GM23338 (cell line): ENCODE results near the gene TXN. TPM values are rescaled to one million over a fixed set of nuclear protein-coding genes. Genes with fewer than 3 reads are reported as not detected.

Experiments used
- ATAC-seq: fragments of 200-7000 bp; cut with Tn5 transposase; 3 replicates; pipeline ENCODE4 v1.9.1; 2020
- DNase-seq: peaks from one replicate; pipeline ENCODE4 v3.0.0-alpha.2; 2015; ENCODE audit warnings: low spot score
- H2AFZ ChIP-seq: fragments of 200-600 bp; sonication (generic); 2 replicates; pipeline ENCODE4 v1.8.0; 2016; ENCODE audit warnings: antibody characterized with exemption, mild to moderate bottlenecking, moderate library complexity
- H3F3A ChIP-seq: fragments of 200-600 bp; sonication (generic); replicated peaks from 2 replicates; pipeline ENCODE4 v1.8.0; 2017; ENCODE audit warnings: antibody characterized with exemption, mixed run types, low read depth
- H3K27ac ChIP-seq: fragments of 200-600 bp; sonication (generic); 2 replicates; pipeline ENCODE4 v1.6.1; 2016; ENCODE audit warnings: low read depth
- H3K27me3 ChIP-seq: fragments of 200-600 bp; sonication (generic); 2 replicates; pipeline ENCODE4 v1.8.0; 2016; ENCODE audit warnings: mild to moderate bottlenecking, mixed run types, moderate library complexity; ENCODE audit not compliant: insufficient read depth
- H3K36me3 ChIP-seq: fragments of 200-600 bp; sonication (generic); 2 replicates; pipeline ENCODE4 v1.8.0; 2016; ENCODE audit warnings: mild to moderate bottlenecking; ENCODE audit not compliant: insufficient read depth
- H3K4me1 ChIP-seq: fragments of 200-600 bp; sonication (generic); 2 replicates; pipeline ENCODE4 v1.8.0; 2016; ENCODE audit warnings: mild to moderate bottlenecking, moderate library complexity; ENCODE audit not compliant: insufficient read depth
- H3K4me2 ChIP-seq: fragments of 200-600 bp; sonication (generic); 2 replicates; pipeline ENCODE4 v1.7.1; 2017; ENCODE audit warnings: mixed run types
- H3K4me3 ChIP-seq: fragments of 200-600 bp; sonication (generic); 2 replicates; pipeline ENCODE4 v1.6.1; 2016; ENCODE audit warnings: mixed run types
- H3K79me2 ChIP-seq: fragments of 200-600 bp; sonication (generic); replicated peaks from 2 replicates; pipeline ENCODE4 v1.8.0; 2017; ENCODE audit warnings: mild to moderate bottlenecking; ENCODE audit not compliant: insufficient read depth
- H3K9me2 ChIP-seq: fragments of 200-600 bp; sonication (generic); 2 replicates; pipeline ENCODE4 v1.8.0; 2017; ENCODE audit not compliant: insufficient read depth
- H4K20me1 ChIP-seq: fragments of 200-600 bp; sonication (generic); replicated peaks from 2 replicates; pipeline ENCODE4 v1.8.0; 2017; ENCODE audit warnings: mild to moderate bottlenecking; ENCODE audit not compliant: insufficient read depth
- H3K27ac Mint-ChIP-seq: 2 replicates; pipeline ENCODE4 v1.8.0; 2020; ENCODE audit warnings: inconsistent platforms, mild to moderate bottlenecking, moderate library complexity, mixed read lengths
- H3K27me3 Mint-ChIP-seq: 3 replicates; pipeline ENCODE4 v1.8.0; 2022; ENCODE audit warnings: low read depth, mild to moderate bottlenecking, moderate library complexity, mixed read lengths, inconsistent platforms; ENCODE audit not compliant: insufficient read depth, poor library complexity
- H3K36me3 Mint-ChIP-seq: 3 replicates; pipeline ENCODE4 v1.8.0; 2021; ENCODE audit warnings: low read depth, mild to moderate bottlenecking, inconsistent platforms, moderate library complexity, mixed read lengths
- H3K4me1 Mint-ChIP-seq: 3 replicates; pipeline ENCODE4 v1.8.0; 2020; ENCODE audit warnings: mild to moderate bottlenecking, inconsistent platforms, mixed read lengths
- H3K4me3 Mint-ChIP-seq: 3 replicates; pipeline ENCODE4 v1.8.0; 2021; ENCODE audit warnings: moderate library complexity, mild to moderate bottlenecking, inconsistent platforms, mixed read lengths
- H3K9me3 Mint-ChIP-seq: 3 replicates; pipeline ENCODE4 v1.8.0; 2020; ENCODE audit warnings: moderate library complexity, mild to moderate bottlenecking, inconsistent platforms, mixed read lengths
- CREB1 ChIP-seq: fragments of 250-450 bp; sonication (Bioruptor Pico); IDR thresholded peaks from 2 replicates; pipeline ENCODE4 v1.5.0; 2020; ENCODE audit warnings: low read depth, mild to moderate bottlenecking, moderate library complexity
- EZH2phosphoT487 ChIP-seq: fragments of 200-600 bp; sonication (generic); IDR thresholded peaks from one replicate; pipeline ENCODE4 v1.8.1; 2018; ENCODE audit warnings: antibody characterized with exemption; ENCODE audit not compliant: unreplicated experiment
- JUNB ChIP-seq: IDR thresholded peaks from one replicate; pipeline ENCODE4 v1.6.1; 2016; ENCODE audit warnings: antibody characterized with exemption; ENCODE audit not compliant: unreplicated experiment
- POLR2AphosphoS5 ChIP-seq: IDR thresholded peaks from 2 replicates; pipeline ENCODE4 v1.6.1; 2016; ENCODE audit warnings: antibody characterized with exemption, low read depth
- ZNF331 ChIP-seq: fragments of 250-450 bp; sonication (Bioruptor Pico); IDR thresholded peaks from 2 replicates; pipeline ENCODE4 v1.5.0; 2020; ENCODE audit warnings: low read depth, mild to moderate bottlenecking, moderate library complexity
- long read RNA-seq: library from polyadenylated mRNA; unstranded; transcript quantifications from one replicate; pipeline ENCODE4 v2.0.0, GENCODE V29; 2020; ENCODE audit not compliant: unreplicated experiment
- polyA plus RNA-seq: library from polyadenylated mRNA; unstranded; fragments of >200 nt; fragmentation: Nextera tagmentation; extraction: Ambion mirVana; gene quantifications from 2 replicates; pipeline ENCODE4 v1.2.1, GENCODE V29; 2016
- total RNA-seq: library from RNA; depleted of rRNA; stranded (reverse); fragments of >200 nt; shearing (Covaris generic); gene quantifications from 2 replicates; pipeline ENCODE4 v1.2.3, GENCODE V29; 2014; rRNA removed
- TF ChIP-seq, protein P1 (sequence below): IDR thresholded peaks from 2 replicates; pipeline ENCODE4 v1.6.1; 2016; ENCODE audit warnings: antibody characterized with exemption
- TF ChIP-seq, protein P2 (sequence below): fragments of 250-450 bp; sonication (Bioruptor Pico); IDR thresholded peaks from 2 replicates; pipeline ENCODE4 v1.5.0; 2020; ENCODE audit warnings: mild to moderate bottlenecking, moderate library complexity

TXN gene
- 173 and 177 TPM in 2 replicates for total RNA-seq
- polyA plus RNA-seq: 1,031 and 1,034 TPM in 2 replicates
- long read RNA-seq, transcript TXN-202 (5 exons, 869 nt): major isoform, 277 of 284 reads
- long read RNA-seq, partial matches to known transcripts: 0 of 284 reads
- long read RNA-seq, other reads (novel, unspliced or antisense): 7 of 284 reads

DNA sequence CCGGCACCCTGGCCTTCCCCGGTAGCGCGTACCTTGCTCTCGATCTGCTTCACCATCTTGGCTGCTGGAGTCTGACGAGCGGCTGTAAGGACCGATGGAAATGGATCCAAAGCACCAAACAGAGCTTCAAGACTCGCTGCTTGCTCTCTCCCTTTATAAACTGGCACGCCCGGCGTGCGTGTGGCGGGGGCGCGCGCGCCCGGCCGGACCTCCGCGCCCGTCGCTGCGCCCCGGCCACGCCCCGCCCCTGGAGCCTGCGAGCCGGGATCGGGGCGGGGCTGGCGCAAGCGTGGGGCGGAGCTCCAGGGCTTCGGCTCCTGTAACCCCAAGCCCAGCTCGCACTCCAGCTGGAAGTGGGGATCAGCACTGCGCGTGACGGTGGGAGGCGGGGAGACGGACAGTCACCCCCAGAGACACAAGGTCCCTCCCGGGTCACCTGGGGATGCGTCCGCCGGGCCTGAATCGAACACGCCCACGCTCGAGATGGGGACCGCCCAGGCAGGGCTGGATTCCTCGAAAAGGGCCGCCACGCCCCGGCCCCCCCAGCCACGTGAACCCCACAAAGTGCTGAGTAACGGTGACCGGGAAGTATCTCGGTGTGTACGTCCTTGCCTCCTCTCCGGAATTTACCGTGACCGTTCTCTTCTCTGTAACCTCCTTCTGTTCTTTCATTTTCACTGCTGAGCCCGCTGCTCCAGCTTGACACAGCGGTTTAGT is at the start of gene TXN:
Gene TXN (minus strand): TSS at position 128 of the 717 bp plus-strand sequence. CDS start 72 bp downstream, at position 56.
- Histone ChIP-seq H3K36me3 (no peaks in the 10 kb centered on the region), H3K4me3 (peak within 1 kb of the TSS; percentile 91), H3K79me2 (peaks cover 53% of the 10 kb centered on the region), H3K4me1 (peaks cover 27% of the 10 kb centered on the region), H4K20me1 (peaks cover 20% of the 10 kb centered on the region), H3K27me3 (no peaks in the 10 kb centered on the region), H3F3A (peaks cover 9% of the 10 kb centered on the region; the same call in 1 of the 2 replicates), H3K27ac (peak within 1 kb of the TSS; percentile 68; the same call in 1 of the 2 replicates), H3K9me2 (no peaks in the 10 kb centered on the region), H2AFZ (peak within 1 kb of the TSS; percentile 94), H3K4me2 (peak within 1 kb of the TSS; percentile 85)
- ATAC-seq: peak; percentile 72
- Mint-ChIP-seq H3K27ac (peak within 1 kb of the TSS; percentile 99), H3K4me3 (peak within 1 kb of the TSS; percentile 98), H3K27me3 (peaks cover 19% of the 10 kb centered on the region), H3K4me1 (peaks cover 44% of the 10 kb centered on the region), H3K9me3 (peaks cover 2% of the 10 kb centered on the region; the same call in 1 of the 3 replicates), H3K36me3 (peaks cover 3% of the 10 kb centered on the region)
- peak; percentile 84 for TF ChIP-seq POLR2AphosphoS5
- TF ChIP-seq, protein P1, sequence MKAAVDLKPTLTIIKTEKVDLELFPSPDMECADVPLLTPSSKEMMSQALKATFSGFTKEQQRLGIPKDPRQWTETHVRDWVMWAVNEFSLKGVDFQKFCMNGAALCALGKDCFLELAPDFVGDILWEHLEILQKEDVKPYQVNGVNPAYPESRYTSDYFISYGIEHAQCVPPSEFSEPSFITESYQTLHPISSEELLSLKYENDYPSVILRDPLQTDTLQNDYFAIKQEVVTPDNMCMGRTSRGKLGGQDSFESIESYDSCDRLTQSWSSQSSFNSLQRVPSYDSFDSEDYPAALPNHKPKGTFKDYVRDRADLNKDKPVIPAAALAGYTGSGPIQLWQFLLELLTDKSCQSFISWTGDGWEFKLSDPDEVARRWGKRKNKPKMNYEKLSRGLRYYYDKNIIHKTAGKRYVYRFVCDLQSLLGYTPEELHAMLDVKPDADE: no peak
- peak; percentile 89 for DNase-seq

DNA sequence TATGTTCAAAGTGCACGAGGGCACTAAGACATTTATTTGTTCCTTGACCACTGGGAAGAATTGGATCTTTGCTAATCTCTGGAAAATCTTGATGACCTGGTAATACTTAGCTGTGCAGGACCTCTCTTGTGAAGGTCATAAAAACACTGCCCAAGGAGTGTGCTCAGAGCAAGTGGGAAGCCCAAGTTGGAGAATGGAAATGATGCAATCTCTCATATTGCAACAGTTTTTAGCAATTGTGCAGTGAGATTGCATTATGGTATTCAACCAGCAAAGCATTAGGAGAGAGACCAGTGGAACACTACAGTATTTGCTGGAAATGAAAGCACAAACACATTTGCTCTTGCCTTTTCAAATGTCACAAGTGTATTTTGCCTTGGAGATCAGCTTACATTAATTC is 46.8 kb upstream of the TXN start:
- H3K27me3 ChIP-seq: no peaks in the 10 kb centered on the region
- peaks cover 8% of the 10 kb centered on the region; the same call in 1 of the 2 replicates for H3K9me2 ChIP-seq
- Mint-ChIP-seq H3K27me3 (no peaks in the 10 kb centered on the region), H3K27ac (no peak overlapping the region), H3K4me1 (peaks cover 11% of the 10 kb centered on the region), H3K9me3 (no peaks in the 10 kb centered on the region), H3K36me3 (no peaks in the 10 kb centered on the region), H3K4me3 (no peak overlapping the region)
- ATAC-seq (no peak), DNase-seq (no peak)
- H4K20me1 ChIP-seq: no peaks in the 10 kb centered on the region
- H3K4me3 ChIP-seq: no peak overlapping the region
- H3K36me3 ChIP-seq: no peaks in the 10 kb centered on the region
- H3K79me2 ChIP-seq: no peaks in the 10 kb centered on the region
- no peak for TF ChIP-seq POLR2AphosphoS5
- H2AFZ ChIP-seq: no peak overlapping the region
- H3K27ac ChIP-seq: no peak overlapping the region
- H3K4me2 ChIP-seq: no peak overlapping the region
- peaks cover 8% of the 10 kb centered on the region; the same call in 1 of the 2 replicates for H3K4me1 ChIP-seq
- H3F3A ChIP-seq: no peaks in the 10 kb centered on the region

DNA sequence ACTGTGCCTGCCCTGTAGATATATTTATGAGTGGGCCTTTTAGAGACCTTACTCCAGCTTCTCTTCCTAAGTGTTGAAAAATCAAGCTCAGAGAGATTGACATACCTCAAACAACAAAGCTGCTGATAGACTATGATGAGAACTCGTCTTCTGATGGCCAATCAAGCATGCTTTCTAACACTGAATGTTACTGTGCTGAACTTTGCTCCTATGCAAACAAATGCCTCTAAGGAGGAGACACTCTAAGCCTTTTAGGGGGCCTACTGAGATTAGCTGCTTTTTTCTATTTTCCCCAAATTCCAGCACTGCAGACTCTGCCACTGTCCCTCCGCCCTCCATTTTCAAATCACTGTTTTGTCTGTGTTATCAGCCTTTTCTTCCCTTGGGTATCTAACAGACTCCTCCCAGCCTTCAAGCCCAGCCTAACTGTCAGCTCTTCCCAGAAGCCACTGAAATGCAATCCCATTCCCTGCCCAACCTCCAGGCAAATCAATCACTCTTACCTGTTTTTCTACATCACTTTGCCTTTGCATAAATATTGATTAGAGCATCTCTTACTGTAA is 41.8 kb upstream of the TXN start:
- Mint-ChIP-seq H3K36me3 (no peaks in the 10 kb centered on the region), H3K4me3 (no peak overlapping the region), H3K4me1 (no peaks in the 10 kb centered on the region), H3K27me3 (no peaks in the 10 kb centered on the region), H3K27ac (no peak overlapping the region), H3K9me3 (no peaks in the 10 kb centered on the region; the same call in 2 of the 3 replicates)
- Histone ChIP-seq H3K36me3 (no peaks in the 10 kb centered on the region), H3K27me3 (no peaks in the 10 kb centered on the region), H3K4me3 (no peak overlapping the region), H3K4me2 (no peak overlapping the region), H3F3A (no peaks in the 10 kb centered on the region), H3K9me2 (no peaks in the 10 kb centered on the region), H3K79me2 (no peaks in the 10 kb centered on the region), H3K4me1 (no peaks in the 10 kb centered on the region), H4K20me1 (no peaks in the 10 kb centered on the region), H3K27ac (no peak overlapping the region), H2AFZ (0 out of 2 replicates have a peak overlapping the region, but pooled peaks have one; percentile 38)
- ATAC-seq (no peak), DNase-seq (no peak)
- no peak for TF ChIP-seq POLR2AphosphoS5
- TF ChIP-seq CREB1: no peak
- TF ChIP-seq ZNF331 (CRISPR knock-in tag): no peak
- TF ChIP-seq, protein P2, sequence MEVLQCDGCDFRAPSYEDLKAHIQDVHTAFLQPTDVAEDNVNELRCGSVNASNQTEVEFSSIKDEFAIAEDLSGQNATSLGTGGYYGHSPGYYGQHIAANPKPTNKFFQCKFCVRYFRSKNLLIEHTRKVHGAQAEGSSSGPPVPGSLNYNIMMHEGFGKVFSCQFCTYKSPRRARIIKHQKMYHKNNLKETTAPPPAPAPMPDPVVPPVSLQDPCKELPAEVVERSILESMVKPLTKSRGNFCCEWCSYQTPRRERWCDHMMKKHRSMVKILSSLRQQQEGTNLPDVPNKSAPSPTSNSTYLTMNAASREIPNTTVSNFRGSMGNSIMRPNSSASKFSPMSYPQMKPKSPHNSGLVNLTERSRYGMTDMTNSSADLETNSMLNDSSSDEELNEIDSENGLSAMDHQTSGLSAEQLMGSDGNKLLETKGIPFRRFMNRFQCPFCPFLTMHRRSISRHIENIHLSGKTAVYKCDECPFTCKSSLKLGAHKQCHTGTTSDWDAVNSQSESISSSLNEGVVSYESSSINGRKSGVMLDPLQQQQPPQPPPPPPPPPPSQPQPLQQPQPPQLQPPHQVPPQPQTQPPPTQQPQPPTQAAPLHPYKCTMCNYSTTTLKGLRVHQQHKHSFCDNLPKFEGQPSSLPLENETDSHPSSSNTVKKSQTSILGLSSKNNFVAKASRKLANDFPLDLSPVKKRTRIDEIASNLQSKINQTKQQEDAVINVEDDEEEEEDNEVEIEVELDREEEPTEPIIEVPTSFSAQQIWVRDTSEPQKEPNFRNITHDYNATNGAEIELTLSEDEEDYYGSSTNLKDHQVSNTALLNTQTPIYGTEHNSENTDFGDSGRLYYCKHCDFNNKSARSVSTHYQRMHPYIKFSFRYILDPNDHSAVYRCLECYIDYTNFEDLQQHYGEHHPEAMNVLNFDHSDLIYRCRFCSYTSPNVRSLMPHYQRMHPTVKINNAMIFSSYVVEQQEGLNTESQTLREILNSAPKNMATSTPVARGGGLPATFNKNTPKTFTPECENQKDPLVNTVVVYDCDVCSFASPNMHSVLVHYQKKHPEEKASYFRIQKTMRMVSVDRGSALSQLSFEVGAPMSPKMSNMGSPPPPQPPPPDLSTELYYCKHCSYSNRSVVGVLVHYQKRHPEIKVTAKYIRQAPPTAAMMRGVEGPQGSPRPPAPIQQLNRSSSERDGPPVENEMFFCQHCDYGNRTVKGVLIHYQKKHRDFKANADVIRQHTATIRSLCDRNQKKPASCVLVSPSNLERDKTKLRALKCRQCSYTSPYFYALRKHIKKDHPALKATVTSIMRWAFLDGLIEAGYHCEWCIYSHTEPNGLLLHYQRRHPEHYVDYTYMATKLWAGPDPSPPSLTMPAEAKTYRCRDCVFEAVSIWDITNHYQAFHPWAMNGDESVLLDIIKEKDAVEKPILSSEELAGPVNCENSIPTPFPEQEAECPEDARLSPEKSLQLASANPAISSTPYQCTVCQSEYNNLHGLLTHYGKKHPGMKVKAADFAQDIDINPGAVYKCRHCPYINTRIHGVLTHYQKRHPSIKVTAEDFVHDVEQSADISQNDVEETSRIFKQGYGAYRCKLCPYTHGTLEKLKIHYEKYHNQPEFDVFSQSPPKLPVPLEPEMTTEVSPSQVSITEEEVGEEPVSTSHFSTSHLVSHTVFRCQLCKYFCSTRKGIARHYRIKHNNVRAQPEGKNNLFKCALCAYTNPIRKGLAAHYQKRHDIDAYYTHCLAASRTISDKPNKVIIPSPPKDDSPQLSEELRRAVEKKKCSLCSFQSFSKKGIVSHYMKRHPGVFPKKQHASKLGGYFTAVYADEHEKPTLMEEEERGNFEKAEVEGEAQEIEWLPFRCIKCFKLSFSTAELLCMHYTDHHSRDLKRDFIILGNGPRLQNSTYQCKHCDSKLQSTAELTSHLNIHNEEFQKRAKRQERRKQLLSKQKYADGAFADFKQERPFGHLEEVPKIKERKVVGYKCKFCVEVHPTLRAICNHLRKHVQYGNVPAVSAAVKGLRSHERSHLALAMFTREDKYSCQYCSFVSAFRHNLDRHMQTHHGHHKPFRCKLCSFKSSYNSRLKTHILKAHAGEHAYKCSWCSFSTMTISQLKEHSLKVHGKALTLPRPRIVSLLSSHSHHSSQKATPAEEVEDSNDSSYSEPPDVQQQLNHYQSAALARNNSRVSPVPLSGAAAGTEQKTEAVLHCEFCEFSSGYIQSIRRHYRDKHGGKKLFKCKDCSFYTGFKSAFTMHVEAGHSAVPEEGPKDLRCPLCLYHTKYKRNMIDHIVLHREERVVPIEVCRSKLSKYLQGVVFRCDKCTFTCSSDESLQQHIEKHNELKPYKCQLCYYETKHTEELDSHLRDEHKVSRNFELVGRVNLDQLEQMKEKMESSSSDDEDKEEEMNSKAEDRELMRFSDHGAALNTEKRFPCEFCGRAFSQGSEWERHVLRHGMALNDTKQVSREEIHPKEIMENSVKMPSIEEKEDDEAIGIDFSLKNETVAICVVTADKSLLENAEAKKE: no peak
- TF ChIP-seq JUNB: no peak
- TF ChIP-seq EZH2phosphoT487: no peak
